BE2C (cell line): ENCODE measurements around the gene UEVLD.

Source experiments
- DNase-seq: peaks from one replicate; pipeline ENCODE4 v3.0.0-alpha.2; 2020
- H3K27me3 ChIP-seq: fragments of 250-450 bp; sonication (Bioruptor Pico); 2 replicates; pipeline ENCODE4 v1.5.1; 2020; ENCODE audit warnings: mild to moderate bottlenecking
- H3K36me3 ChIP-seq: fragments of 250-450 bp; sonication (Bioruptor Pico); 2 replicates; pipeline ENCODE4 v1.5.1; 2020; ENCODE audit warnings: mild to moderate bottlenecking
- H3K4me1 ChIP-seq: fragments of 250-450 bp; sonication (Bioruptor Pico); 2 replicates; pipeline ENCODE4 v1.5.1; 2020
- H3K4me3 ChIP-seq: 2 replicates; pipeline ENCODE4 v1.5.1; 2011; ENCODE audit warnings: low read depth, low read length
- H3K9me3 ChIP-seq: fragments of 250-450 bp; sonication (Bioruptor Pico); 2 replicates; pipeline ENCODE4 v1.5.1; 2020
- CTCF ChIP-seq: IDR thresholded peaks from 2 replicates; pipeline ENCODE4 v1.5.1; 2012; ENCODE audit warnings: mild to moderate bottlenecking, low read depth, low read length

The UEVLD gene

GRCh38 chr11:18623707-18624106, 35.2 kb upstream of the UEVLD start:
- no peak for TF ChIP-seq CTCF
- DNase-seq: no peak
- H3K36me3 ChIP-seq: no peaks in the 10 kb centered on the region
- H3K27me3 ChIP-seq: no peaks in the 10 kb centered on the region
- H3K9me3 ChIP-seq: no peaks in the 10 kb centered on the region
- no peaks in the 10 kb centered on the region for H3K4me1 ChIP-seq
- no peak overlapping the region for H3K4me3 ChIP-seq

- Histone ChIP-seq H3K27me3 (no peaks in the 10 kb centered on the region), H3K4me3 (no peak overlapping the region), H3K36me3 (no peaks in the 10 kb centered on the region; the same call in 1 of the 2 replicates), H3K9me3 (no peaks in the 10 kb centered on the region), H3K4me1 (no peaks in the 10 kb centered on the region)
- no peak for TF ChIP-seq CTCF
- no peak for DNase-seq
These were observed 29.9 kb upstream of the UEVLD start for GRCh38 chr11:18618342-18619025.

GRCh38 chr11:18617688-18618341, 29.3 kb upstream of the UEVLD start:
- no peaks in the 10 kb centered on the region for H3K4me1 ChIP-seq
- H3K36me3 ChIP-seq: no peaks in the 10 kb centered on the region; the same call in 1 of the 2 replicates
- no peak overlapping the region for H3K4me3 ChIP-seq
- no peaks in the 10 kb centered on the region for H3K9me3 ChIP-seq
- no peak for TF ChIP-seq CTCF
- H3K27me3 ChIP-seq: no peaks in the 10 kb centered on the region
- DNase-seq: no peak

- Histone ChIP-seq H3K27me3 (no peaks in the 10 kb centered on the region), H3K36me3 (no peaks in the 10 kb centered on the region; the same call in 1 of the 2 replicates), H3K4me3 (no peak overlapping the region), H3K4me1 (no peaks in the 10 kb centered on the region), H3K9me3 (no peaks in the 10 kb centered on the region)
- no peak for DNase-seq
- TF ChIP-seq CTCF: no peak
These were observed 27.3 kb upstream of the UEVLD start for GRCh38 chr11:18615628-18616392.

- H3K9me3 ChIP-seq: no peaks in the 10 kb centered on the region
- no peak for TF ChIP-seq CTCF
- DNase-seq: no peak
- H3K4me3 ChIP-seq: no peak overlapping the region
- H3K27me3 ChIP-seq: no peaks in the 10 kb centered on the region
- no peaks in the 10 kb centered on the region; the same call in 1 of the 2 replicates for H3K36me3 ChIP-seq
- no peaks in the 10 kb centered on the region for H3K4me1 ChIP-seq
These were observed 26.1 kb upstream of the UEVLD start for GRCh38 chr11:18614667-18615066.

GRCh38 chr11:18612394-18612793, 23.9 kb upstream of the UEVLD start:
- TF ChIP-seq CTCF: no peak

More at GRCh38 chr11:18612394-18612793, 23.9 kb upstream of the UEVLD start:
- no peaks in the 10 kb centered on the region for H3K9me3 ChIP-seq
- no peak for DNase-seq
- peaks cover 4% of the 10 kb centered on the region for H3K36me3 ChIP-seq
- H3K27me3 ChIP-seq: no peaks in the 10 kb centered on the region
- H3K4me1 ChIP-seq: no peaks in the 10 kb centered on the region
- H3K4me3 ChIP-seq: no peak overlapping the region
